SK-N-SH (cell line): ENCODE data around the gene CDH9.

Experiments
- TF ChIP-seq, protein P1 (sequence below): IDR thresholded peaks from 2 replicates; pipeline ENCODE4 v1.6.1; 2012; ENCODE audit warnings: mild to moderate bottlenecking, low read depth, low read length, moderate library complexity
- TF ChIP-seq, protein P2 (sequence below): IDR thresholded peaks from 2 replicates; pipeline ENCODE4; 2012

DNA sequence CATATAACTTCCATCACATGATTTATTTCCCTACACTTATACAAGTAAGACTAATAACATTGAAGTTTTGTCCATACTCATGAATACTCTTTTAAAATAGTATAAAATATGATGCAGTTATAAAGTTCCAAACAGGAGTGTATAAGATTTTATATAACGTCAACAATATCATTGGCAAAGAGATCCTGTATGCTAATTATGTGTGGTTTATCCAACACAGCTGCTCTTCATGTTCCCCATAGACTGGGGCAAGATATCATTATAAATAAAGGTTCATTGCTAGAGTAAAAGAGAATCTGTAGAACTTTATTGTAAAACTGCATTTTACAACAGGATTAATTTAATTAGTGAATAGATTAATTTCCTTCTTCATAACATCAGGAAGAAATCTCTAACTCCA, 16.9 kb downstream of the CDH9 start:
- TF ChIP-seq, protein P1, sequence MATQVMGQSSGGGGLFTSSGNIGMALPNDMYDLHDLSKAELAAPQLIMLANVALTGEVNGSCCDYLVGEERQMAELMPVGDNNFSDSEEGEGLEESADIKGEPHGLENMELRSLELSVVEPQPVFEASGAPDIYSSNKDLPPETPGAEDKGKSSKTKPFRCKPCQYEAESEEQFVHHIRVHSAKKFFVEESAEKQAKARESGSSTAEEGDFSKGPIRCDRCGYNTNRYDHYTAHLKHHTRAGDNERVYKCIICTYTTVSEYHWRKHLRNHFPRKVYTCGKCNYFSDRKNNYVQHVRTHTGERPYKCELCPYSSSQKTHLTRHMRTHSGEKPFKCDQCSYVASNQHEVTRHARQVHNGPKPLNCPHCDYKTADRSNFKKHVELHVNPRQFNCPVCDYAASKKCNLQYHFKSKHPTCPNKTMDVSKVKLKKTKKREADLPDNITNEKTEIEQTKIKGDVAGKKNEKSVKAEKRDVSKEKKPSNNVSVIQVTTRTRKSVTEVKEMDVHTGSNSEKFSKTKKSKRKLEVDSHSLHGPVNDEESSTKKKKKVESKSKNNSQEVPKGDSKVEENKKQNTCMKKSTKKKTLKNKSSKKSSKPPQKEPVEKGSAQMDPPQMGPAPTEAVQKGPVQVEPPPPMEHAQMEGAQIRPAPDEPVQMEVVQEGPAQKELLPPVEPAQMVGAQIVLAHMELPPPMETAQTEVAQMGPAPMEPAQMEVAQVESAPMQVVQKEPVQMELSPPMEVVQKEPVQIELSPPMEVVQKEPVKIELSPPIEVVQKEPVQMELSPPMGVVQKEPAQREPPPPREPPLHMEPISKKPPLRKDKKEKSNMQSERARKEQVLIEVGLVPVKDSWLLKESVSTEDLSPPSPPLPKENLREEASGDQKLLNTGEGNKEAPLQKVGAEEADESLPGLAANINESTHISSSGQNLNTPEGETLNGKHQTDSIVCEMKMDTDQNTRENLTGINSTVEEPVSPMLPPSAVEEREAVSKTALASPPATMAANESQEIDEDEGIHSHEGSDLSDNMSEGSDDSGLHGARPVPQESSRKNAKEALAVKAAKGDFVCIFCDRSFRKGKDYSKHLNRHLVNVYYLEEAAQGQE: no peak
- TF ChIP-seq, protein P2, sequence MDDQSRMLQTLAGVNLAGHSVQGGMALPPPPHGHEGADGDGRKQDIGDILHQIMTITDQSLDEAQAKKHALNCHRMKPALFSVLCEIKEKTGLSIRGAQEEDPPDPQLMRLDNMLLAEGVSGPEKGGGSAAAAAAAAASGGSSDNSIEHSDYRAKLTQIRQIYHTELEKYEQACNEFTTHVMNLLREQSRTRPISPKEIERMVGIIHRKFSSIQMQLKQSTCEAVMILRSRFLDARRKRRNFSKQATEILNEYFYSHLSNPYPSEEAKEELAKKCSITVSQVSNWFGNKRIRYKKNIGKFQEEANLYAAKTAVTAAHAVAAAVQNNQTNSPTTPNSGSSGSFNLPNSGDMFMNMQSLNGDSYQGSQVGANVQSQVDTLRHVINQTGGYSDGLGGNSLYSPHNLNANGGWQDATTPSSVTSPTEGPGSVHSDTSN: no peak
